GM12878 (cell line): ENCODE data around the gene ROR2. TPM values are rescaled to one million over a fixed set of nuclear protein-coding genes. Genes with fewer than 3 reads are reported as not detected.

Source experiments
- ATAC-seq: fragments of 200-7000 bp; cut with Tn5 transposase; 3 replicates; pipeline ENCODE4 v1.9.1; 2020; ENCODE audit warnings: mild to moderate bottlenecking, moderate library complexity
- BruUV-seq: library from RNA; stranded (reverse); fragments of 400-500 nt; replicated peaks from 2 replicates; lab custom pipeline; 2021; lab: Mats Ljungman, UMichigan
- CTCF ChIA-PET: fragments of 300-600 bp; sonication (Branson Sonifier 250); formaldehyde crosslinking; extraction: SDS; loops from one replicate; lab custom pipeline; 2021; ENCODE audit warnings: inconsistent platforms; lab: Yijun Ruan, JAX
- POLR2A ChIA-PET: fragments of 350-600 bp; formaldehyde crosslinking; extraction: SDS; loops from one replicate; lab custom pipeline; 2021; ENCODE audit warnings: inconsistent platforms; lab: Charles Lee
- RAD21 ChIA-PET: fragments of 300-600 bp; sonication (Branson Sonifier 250); formaldehyde crosslinking; loops from one replicate; lab custom pipeline; 2023; ENCODE audit warnings: antibody characterized with exemption; ENCODE audit not compliant: unreplicated experiment; lab: Charles Lee
- SMC1A ChIA-PET: fragments of 300-600 bp; sonication (Branson Sonifier 250); formaldehyde crosslinking; loops from one replicate; lab custom pipeline; 2023; ENCODE audit not compliant: unreplicated experiment, uncharacterized antibody; lab: Charles Lee
- DNase-seq: peaks from one replicate; pipeline ENCODE4 v3.0.0-alpha.2; 2011; ENCODE audit warnings: low read depth, low spot score
- FAIRE-seq: peaks from 3 replicates; lab custom pipeline; 2011; peaks lifted over from hg19 to GRCh38; lab: Jason Lieb, UNC
- H2AFZ ChIP-seq: 2 replicates; pipeline ENCODE4 v1.6.0; 2011; ENCODE audit warnings: low read depth, low read length, control low read depth; ENCODE audit not compliant: control insufficient read depth
- H3K27ac ChIP-seq: 2 replicates; pipeline ENCODE4 v1.5.1; 2011; ENCODE audit warnings: control low read depth; ENCODE audit not compliant: control insufficient read depth, insufficient read depth
- H3K27me3 ChIP-seq, 2 experiments: replicated peaks in 1 of 2; 2 replicates each; pipeline versions ENCODE4 v1.6.0 to v1.6.1; 2011; ENCODE audit warnings: low read length in 1 of 2; ENCODE audit not compliant: control insufficient read depth in 2 of 2, insufficient read depth in 2 of 2
- H3K36me3 ChIP-seq, 2 experiments: 2 replicates each; pipeline ENCODE4 v1.5.1; 2011; ENCODE audit warnings: low read length in 1 of 2; ENCODE audit not compliant: control insufficient read depth in 2 of 2, insufficient read depth in 2 of 2
- H3K4me1 ChIP-seq: 2 replicates; pipeline ENCODE4 v1.6.1; 2011; ENCODE audit warnings: mild to moderate bottlenecking, low read length, moderate library complexity, mixed read lengths; ENCODE audit not compliant: control insufficient read depth, insufficient read depth
- H3K4me2 ChIP-seq: 2 replicates; pipeline ENCODE4 v1.6.0; 2011; ENCODE audit warnings: control low read depth; ENCODE audit not compliant: control insufficient read depth, insufficient read depth
- H3K4me3 ChIP-seq: fragments of 200-600 bp; sonication (generic); 2 replicates; pipeline ENCODE4 v1.5.1; 2016
- H3K79me2 ChIP-seq: 2 replicates; pipeline ENCODE4 v1.6.0; 2011; ENCODE audit warnings: low read length; ENCODE audit not compliant: control insufficient read depth, insufficient read depth
- H3K9ac ChIP-seq: 2 replicates; pipeline ENCODE4 v1.8.0; 2011; ENCODE audit warnings: low read length, control low read depth, mixed read lengths; ENCODE audit not compliant: control insufficient read depth, insufficient read depth
- H3K9me3 ChIP-seq: replicated peaks from 3 replicates; pipeline ENCODE4 v1.5.1; 2011; ENCODE audit warnings: mild to moderate bottlenecking, low read length; ENCODE audit not compliant: control insufficient read depth, insufficient read depth
- H4K20me1 ChIP-seq: 2 replicates; pipeline ENCODE4 v1.6.0; 2011; ENCODE audit not compliant: control insufficient read depth, insufficient read depth
- ZBTB40 ChIP-seq: fragments of 450-650 bp; IDR thresholded peaks from 2 replicates; pipeline ENCODE4 v1.6.1; 2016; ENCODE audit warnings: mild to moderate bottlenecking, moderate library complexity, borderline replicate concordance
- WGBS: methylation state at CpG from one replicate; pipeline ENCODE4 v1.1.6; 2016; ENCODE audit warnings: low lambda C conversion rate; ENCODE audit not compliant: insufficient replicate concordance, insufficient coverage; ENCODE audit errors: missing lambda C conversion rate; 5-methylcytosine and 5-hydroxymethylcytosine counted together
- in situ Hi-C: fragments of 300-500 bp; cut with MboI; formaldehyde crosslinking; loops from 9 replicates; pipeline ENCODE4 v1.14.3; 2018; ENCODE audit warnings: mixed read lengths
- intact Hi-C: fragments of 100-400 bp; cut with micrococcal nuclease; formaldehyde crosslinking; loops from one replicate; pipeline ENCODE4 v1.14.2; 2022; ENCODE audit not compliant: unreplicated experiment
- polyA plus RNA-seq, 11 experiments: library from polyadenylated mRNA; depleted of rRNA in 4 of 11; unstranded in 6 of 11; stranded (reverse) in 5 of 11; fragments of >200 nt; fragmentation: Nextera tagmentation in 4 of 11; fragmentation: Illumina TruSeq in 1 of 11; extraction: Ambion mirVana in 4 of 11; extraction: Trizol in 1 of 11; gene quantifications; 1 replicate in 1 of 11; 2 replicates in 10 of 11; pipeline versions ENCODE4 v1.2.1 to v1.2.3, GENCODE V29; 2011 to 2016; ENCODE audit warnings: inconsistent platforms in 2 of 11, missing spikeins in 2 of 11, low read depth in 1 of 11
- total RNA-seq, 4 experiments: library from RNA; depleted of rRNA in 3 of 4; stranded (reverse); fragments of >200 nt in 3 of 4; fragmentation: Illumina TruSeq in 1 of 4; extraction: Trizol in 1 of 4; gene quantifications; 2 replicates each; pipeline versions ENCODE4 v1.2.1 to v1.2.3, GENCODE V29; 2013 to 2021

The ROR2 gene
- total and polyA plus RNA-seq, 10 of the 15 experiments (the other 5 are each of a cell fraction or from before 2014, with no cell fraction given), result 0.03 to 0.05 TPM; not detected in 8

GRCh38 chr9:91903126-91903911 is 46.7 kb downstream of the ROR2 start:
- WGBS, result 12% methylated on average over 12 of the region's 12 CpGs
- Histone ChIP-seq H3K4me3 (no peak overlapping the region), H3K36me3 (no peaks in the 10 kb centered on the region), H3K79me2 (no peaks in the 10 kb centered on the region), H3K27ac (no peak overlapping the region), H3K9me3 (no peaks in the 10 kb centered on the region), H3K27me3 (peaks cover 3 to 4% of the 10 kb centered on the region in 2 experiments; a peak in 1 of 4 replicates), H3K4me2 (no peak overlapping the region), H2AFZ (no peak overlapping the region), H3K4me1 (no peaks in the 10 kb centered on the region; the same call in 1 of the 2 replicates), H3K9ac (no peak overlapping the region), H4K20me1 (no peaks in the 10 kb centered on the region)
- FAIRE-seq (no peak), ATAC-seq (no peak), DNase-seq (no peak)
- intact Hi-C loops, result no loop called here
- ChIA-PET SMC1A (no interaction called here), POLR2A (no interaction called here), CTCF (no interaction called here), RAD21 (no interaction called here)
- no TSS peak for BruUV-seq
- in situ Hi-C loops, result no loop called here
- no peak for TF ChIP-seq ZBTB40
